SK-N-MC (cell line): Measurements from ENCODE around the gene WBP1.
A peak's percentile ranks its signal among the peaks of the same experiment; 100 is the strongest.
"Not testable (repeated sequence)": the region's sequence is repeated elsewhere in the genome, so short reads cannot be mapped to it uniquely, and the experiment has no call there.

ENCODE experiments used
- DNase-seq: peaks from one replicate; pipeline ENCODE4 v3.0.0-alpha.2; 2011; ENCODE audit warnings: low read depth, low spot score
- H3K27ac ChIP-seq: fragments of 200-600 bp; sonication (generic); 2 replicates; pipeline ENCODE4 v1.5.1; 2016; ENCODE audit warnings: mixed run types
- H3K36me3 ChIP-seq: fragments of 200-600 bp; sonication (generic); 2 replicates; pipeline ENCODE4 v1.6.1; 2017; ENCODE audit warnings: antibody characterized with exemption, low read length, mixed read lengths; ENCODE audit not compliant: insufficient read depth
- H3K4me3 ChIP-seq: fragments of 200-600 bp; sonication (generic); 2 replicates; pipeline ENCODE4 v1.5.1; 2016
- H3K9ac ChIP-seq: fragments of 200-600 bp; sonication (generic); 2 replicates; pipeline ENCODE4 v1.8.0; 2017; ENCODE audit warnings: mixed run types, mixed read lengths; ENCODE audit not compliant: insufficient read length
- H3K9me3 ChIP-seq: fragments of 200-600 bp; sonication (generic); 2 replicates; pipeline ENCODE4 v1.6.1; 2017; ENCODE audit warnings: low read depth, mild to moderate bottlenecking, antibody characterized with exemption, low read length, moderate library complexity, mixed read lengths
- EZH2 ChIP-seq: fragments of 200-600 bp; sonication (generic); IDR thresholded peaks from one replicate; pipeline ENCODE4 v1.6.1; 2017; ENCODE audit warnings: antibody characterized with exemption
- FOXP2 ChIP-seq: optimal IDR thresholded peaks from 2 replicates; pipeline ENCODE3; 2011; ENCODE audit warnings: mild to moderate bottlenecking, moderate library complexity; ENCODE audit not compliant: insufficient read depth; ENCODE audit errors: extremely low read length, control extremely low read depth
- POLR2AphosphoS5 ChIP-seq: IDR thresholded peaks from 2 replicates; pipeline ENCODE4 v1.6.1; 2012; ENCODE audit warnings: mild to moderate bottlenecking, low read depth, low read length, borderline replicate concordance

Gene WBP1

DNA sequence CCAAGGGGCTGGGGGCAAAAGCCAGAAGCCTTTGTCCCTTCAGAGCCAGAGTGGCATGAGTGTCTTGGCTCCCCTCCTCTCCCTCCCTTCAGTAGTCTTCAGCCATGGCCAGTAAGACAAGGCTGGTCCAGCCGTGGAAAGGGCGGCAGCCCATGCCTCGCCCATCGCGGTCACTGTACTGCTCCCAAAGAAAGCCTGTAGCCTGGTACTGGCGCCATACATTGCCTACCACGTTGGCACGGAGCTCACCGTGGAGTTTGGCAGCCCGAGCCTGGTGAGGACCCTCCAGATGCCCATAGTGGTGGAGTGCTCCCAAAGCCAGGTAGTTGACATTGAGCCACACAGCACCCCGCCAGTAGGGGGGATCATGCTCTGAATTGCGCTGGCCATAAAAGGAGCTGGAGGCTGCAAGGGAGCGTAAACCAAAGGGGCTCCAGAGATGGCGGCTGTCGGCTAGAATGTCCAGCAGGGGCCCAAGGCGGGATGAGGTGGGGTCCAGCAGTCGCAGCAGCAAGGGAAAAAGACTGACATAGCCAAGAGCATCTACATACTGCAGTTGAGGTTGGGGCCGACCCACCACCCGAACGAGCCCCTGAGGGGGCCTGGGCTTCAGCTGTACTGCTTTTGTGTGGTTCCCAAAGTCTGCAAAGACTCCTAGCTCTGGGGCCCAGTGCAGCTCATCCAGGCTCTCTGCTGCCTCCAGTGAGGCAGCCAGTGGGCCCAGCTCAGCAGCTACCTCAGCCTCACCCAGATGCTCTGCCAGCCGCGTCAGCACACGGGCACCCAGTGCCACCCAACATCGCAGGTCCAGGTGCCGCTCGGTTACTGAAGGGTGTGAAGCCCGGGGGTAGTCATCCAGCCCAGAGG is 3.2 kb downstream of the WBP1 start:
- no peak for DNase-seq
- no peak overlapping the region for H3K4me3 ChIP-seq
- no peak overlapping the region for H3K9ac ChIP-seq
- no peak overlapping the region for H3K27ac ChIP-seq
- TF ChIP-seq EZH2: no peak
- no peak for TF ChIP-seq FOXP2
- TF ChIP-seq POLR2AphosphoS5: no peak
- no peaks in the 10 kb centered on the region for H3K9me3 ChIP-seq
- peaks cover 17% of the 10 kb centered on the region; the same call in 1 of the 2 replicates for H3K36me3 ChIP-seq

DNA sequence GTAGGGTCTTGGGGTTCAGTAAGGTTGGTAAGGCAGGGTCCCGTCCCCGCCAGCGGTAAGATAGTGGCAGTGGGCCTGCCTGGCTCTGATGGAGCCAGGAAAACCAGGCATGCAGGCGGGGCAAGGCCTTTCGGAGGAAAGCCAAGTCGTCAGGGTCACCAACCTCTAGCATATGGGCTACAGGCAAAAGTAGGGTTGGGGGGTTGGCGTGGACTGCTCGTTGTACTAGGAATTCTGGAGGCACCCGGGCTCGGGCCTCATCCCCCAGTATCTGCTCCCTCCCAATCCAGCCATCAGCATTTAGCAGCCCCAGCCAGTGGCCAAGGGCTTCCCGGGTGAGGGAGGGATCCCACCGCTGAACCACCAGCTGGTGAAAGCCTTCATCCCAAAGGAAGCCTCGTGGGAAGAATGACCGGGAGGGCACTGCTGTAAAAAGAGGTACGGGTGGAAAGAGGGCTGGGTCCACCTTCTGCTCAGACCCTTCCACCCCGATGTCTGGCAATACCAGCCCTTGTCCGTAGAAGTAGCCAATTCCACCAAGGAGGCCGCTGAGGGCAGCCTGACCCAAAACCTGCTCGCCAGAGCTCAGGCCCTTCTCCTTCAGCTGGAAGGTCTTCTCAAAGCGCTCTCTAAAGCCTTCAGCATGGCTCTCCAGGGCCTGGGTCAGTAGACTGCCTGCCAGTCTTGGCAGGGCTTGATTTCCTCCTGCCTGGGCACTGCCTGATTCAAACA is 4.0 kb downstream of the WBP1 start:
- DNase-seq: no peak
- H3K27ac ChIP-seq: no peak overlapping the region
- no peak overlapping the region for H3K4me3 ChIP-seq
- peaks cover 17% of the 10 kb centered on the region; the same call in 1 of the 2 replicates for H3K36me3 ChIP-seq
- H3K9me3 ChIP-seq: no peaks in the 10 kb centered on the region
- no peak overlapping the region for H3K9ac ChIP-seq
- no peak for TF ChIP-seq EZH2
- no peak for TF ChIP-seq FOXP2
- no peak for TF ChIP-seq POLR2AphosphoS5

GRCh38 chr2:74462786-74463105 is 4.5 kb downstream of the WBP1 start:
- no peak for DNase-seq
- no peak overlapping the region for H3K27ac ChIP-seq
- TF ChIP-seq FOXP2: no peak
- TF ChIP-seq POLR2AphosphoS5: no peak
- TF ChIP-seq EZH2: no peak
- no peak overlapping the region for H3K4me3 ChIP-seq
- H3K36me3 ChIP-seq: peaks cover 17% of the 10 kb centered on the region; the same call in 1 of the 2 replicates
- H3K9ac ChIP-seq: no peak overlapping the region
- H3K9me3 ChIP-seq: no peaks in the 10 kb centered on the region

DNA sequence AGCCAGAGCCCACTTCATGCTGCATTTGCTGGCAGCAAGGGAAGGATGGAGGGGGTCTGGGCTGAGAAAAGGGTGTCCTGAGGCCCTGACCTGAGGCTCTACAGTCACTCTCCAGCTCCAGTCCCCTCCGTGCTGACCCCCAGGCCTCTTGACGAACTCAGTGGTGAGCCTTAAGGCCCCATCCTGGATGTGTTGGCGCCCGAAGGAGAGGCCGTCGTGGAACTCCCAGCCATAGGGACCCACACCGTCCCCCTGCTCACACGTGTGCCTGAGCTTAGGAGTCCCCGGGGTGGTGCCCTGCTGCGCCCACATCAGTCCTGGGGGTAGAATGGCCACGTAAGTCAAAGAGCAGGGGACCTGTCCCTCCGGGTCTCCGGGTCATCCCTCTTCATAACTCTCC is 6.2 kb downstream of the WBP1 start:
- Histone ChIP-seq H3K36me3 (peaks cover 17% of the 10 kb centered on the region; the same call in 1 of the 2 replicates), H3K4me3 (peak overlapping the region; percentile 78), H3K9ac (peak overlapping the region; percentile 75), H3K27ac (no peak overlapping the region), H3K9me3 (no peaks in the 10 kb centered on the region)
- TF ChIP-seq EZH2 (no peak), POLR2AphosphoS5 (no peak), FOXP2 (no peak)
- DNase-seq: no peak

- not testable (repeated sequence) for H3K9ac ChIP-seq, H3K27ac ChIP-seq, H3K4me3 ChIP-seq, H3K9me3 ChIP-seq, DNase-seq
- peaks cover 15% of the 10 kb centered on the region; the same call in 1 of the 2 replicates for H3K36me3 ChIP-seq
These were observed 12.5 kb downstream of the WBP1 start for GRCh38 chr2:74470742-74471141.

- H3K9ac ChIP-seq: peak overlapping the region; percentile 95
These were observed 13.3 kb downstream of the WBP1 start for GRCh38 chr2:74471332-74472065.

DNA sequence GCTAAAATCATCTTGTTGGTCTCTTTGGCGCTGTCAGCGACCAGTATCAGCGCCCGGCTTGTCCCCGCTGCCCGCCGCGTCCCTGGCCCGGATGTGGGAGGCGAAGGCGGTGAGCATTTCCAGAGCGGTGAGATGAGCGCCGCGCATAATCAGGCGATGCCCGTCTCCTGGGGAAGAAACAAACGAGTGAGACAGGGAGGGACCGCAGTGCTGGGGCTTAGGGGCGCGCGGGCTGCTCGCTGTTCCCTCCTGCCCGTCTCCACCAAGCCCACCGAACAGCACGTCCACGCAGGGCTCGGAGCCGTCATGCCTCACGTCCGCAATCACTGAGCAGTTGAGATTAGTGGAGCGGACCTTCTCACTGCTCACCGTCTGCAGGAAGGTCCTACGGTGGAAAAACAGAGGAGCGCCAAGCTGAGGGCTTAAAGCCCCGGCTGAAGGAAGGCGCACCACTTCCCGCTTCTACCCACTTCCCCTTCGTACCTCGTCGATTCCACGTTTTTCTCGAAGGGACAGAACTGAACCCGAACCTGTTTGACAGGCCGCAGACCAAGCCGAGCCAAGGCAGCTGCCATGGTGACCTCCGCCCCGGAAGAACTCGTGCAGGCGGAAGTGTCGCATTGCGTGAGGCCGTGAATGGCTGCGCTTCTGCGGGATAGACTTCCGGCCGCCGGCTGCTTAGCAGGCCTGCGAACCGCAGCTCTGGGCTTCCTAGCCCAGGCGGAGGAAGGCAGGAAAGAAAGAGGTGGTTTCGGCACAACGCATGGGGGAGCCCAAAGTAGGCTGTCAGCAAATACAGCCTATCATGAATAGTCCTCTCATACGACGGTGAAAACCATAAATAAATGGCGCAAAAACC is 14.1 kb downstream of the WBP1 start, which contains the start of gene MRPL53:
Gene MRPL53, minus strand, starts transcription at position 595 of the 859 bp plus-strand sequence. Its CDS starts 20 bp downstream, at position 575.
- DNase-seq: peak; percentile 74
- Histone ChIP-seq H3K27ac (peak within 1 kb of the TSS; percentile 92), H3K4me3 (peak within 1 kb of the TSS; percentile 98), H3K9ac (peak within 1 kb of the TSS; percentile 95), H3K36me3 (peaks cover 15% of the 10 kb centered on the region; the same call in 1 of the 2 replicates), H3K9me3 (no peaks in the 10 kb centered on the region)
- TF ChIP-seq FOXP2: peak; percentile 75
- no peak for TF ChIP-seq EZH2
- TF ChIP-seq POLR2AphosphoS5: peak; percentile 99

More at GRCh38 chr2:74471332-74472065, 13.3 kb downstream of the WBP1 start:
- TF ChIP-seq FOXP2: no peak
- TF ChIP-seq POLR2AphosphoS5: no peak
- no peak for TF ChIP-seq EZH2
- H3K9me3 ChIP-seq: no peaks in the 10 kb centered on the region
- H3K36me3 ChIP-seq: peaks cover 15% of the 10 kb centered on the region; the same call in 1 of the 2 replicates
- DNase-seq: no peak
- H3K27ac ChIP-seq: peak overlapping the region; percentile 92
- peak overlapping the region; percentile 98 for H3K4me3 ChIP-seq

DNA sequence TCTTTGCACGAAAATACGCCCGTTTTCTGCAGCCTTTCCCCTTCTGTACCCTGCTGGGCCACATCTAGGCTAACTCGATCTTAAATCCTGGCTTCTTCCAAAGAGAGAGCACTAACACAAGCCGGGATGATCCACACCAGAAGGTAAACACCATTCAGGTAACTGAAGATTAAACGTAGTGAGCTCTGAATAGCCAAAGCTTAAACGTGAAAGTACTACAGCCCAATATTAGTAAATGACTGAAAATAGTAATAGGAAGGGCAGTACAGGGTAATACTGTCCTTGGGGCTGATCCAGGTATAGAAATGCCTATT is 14.7 kb downstream of the WBP1 start:
- peak overlapping the region; percentile 95 for H3K9ac ChIP-seq
- peak overlapping the region; percentile 98 for H3K4me3 ChIP-seq
- TF ChIP-seq EZH2: no peak
- TF ChIP-seq POLR2AphosphoS5: no peak
- TF ChIP-seq FOXP2: no peak
- DNase-seq: peak; percentile 18
- H3K36me3 ChIP-seq: peaks cover 18% of the 10 kb centered on the region; the same call in 1 of the 2 replicates
- no peaks in the 10 kb centered on the region for H3K9me3 ChIP-seq
- peak overlapping the region; percentile 92 for H3K27ac ChIP-seq
